ENCODE measurements around the gene SLC7A10. TPM values are rescaled to one million over a fixed set of nuclear protein-coding genes. Genes with fewer than 3 reads are reported as not detected.
A peak's percentile ranks its signal among the peaks of the same experiment; 100 is the strongest.

The SLC7A10 gene
- total RNA-seq, result not detected
- not detected for polyA plus RNA-seq

DNA sequence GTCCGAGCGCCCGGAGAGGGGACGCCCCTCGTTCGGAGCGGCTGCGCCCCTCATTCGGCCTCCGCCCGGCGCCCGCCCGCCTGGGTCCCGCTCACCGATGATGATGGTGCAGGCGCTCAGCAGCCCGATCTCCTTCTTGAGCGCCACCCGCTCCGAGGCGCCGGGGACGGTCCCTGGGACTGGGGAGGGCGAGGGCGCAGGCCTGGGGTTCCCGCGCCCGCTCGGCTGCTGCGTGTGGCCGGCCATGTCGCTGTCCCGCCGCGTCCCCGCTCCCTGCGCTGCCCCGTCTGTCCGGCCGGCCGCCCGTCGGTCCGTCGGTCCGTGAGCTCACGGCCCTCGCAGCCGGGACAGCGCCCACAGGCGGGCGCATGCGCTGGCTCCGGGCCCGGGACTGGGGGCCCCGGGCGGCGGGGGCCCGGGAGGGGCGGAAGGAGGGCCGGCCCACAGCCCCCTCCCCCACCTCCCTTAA lies at the start of gene SLC7A10:
SLC7A10 (minus strand) TSS at position 393 of the 469 bp plus-strand sequence; CDS start at position 246, 147 bp downstream.
- Mint-ChIP-seq H3K4me3 (peak within 1 kb of the TSS in 6 of 7 donors; percentile 53 to 80 (median 69)), H3K36me3 (peaks cover 0 to 15% (median 0%) of the 10 kb centered on the region in 3 donors), H3K27ac (peak within 1 kb of the TSS in 1 of 8 donors; percentile 83), H3K9me3 (peaks cover 16 to 22% (median 20%) of the 10 kb centered on the region in 5 donors), H3K27me3 (peaks cover 54 to 74% of the 10 kb centered on the region in 2 donors), H3K4me1 (peaks cover 8 to 15% (median 8%) of the 10 kb centered on the region in 3 donors)
- no peak within 1 kb of the TSS for H3K27ac ChIP-seq (ENCODE audit: low read depth, low read length)
- no peak within 1 kb of the TSS for H3K4me3 ChIP-seq (ENCODE audit: low read length)
- POLR2A ChIA-PET, result no interaction called here
- CTCF ChIA-PET, result interaction anchor here (1.2 kb wide), 1 partner anchor 49 kb away, joined by 3 read pairs; no protein-coding TSS in a partner anchor
- H3K9me3 ChIP-seq (ENCODE audit: low read length), result no peaks in the 10 kb centered on the region
- no peak for DNase-seq
- no peaks in the 10 kb centered on the region for H3K36me3 ChIP-seq (ENCODE audit: insufficient read depth, low read length)
- H3K4me1 ChIP-seq (ENCODE audit: insufficient read depth, low read length), result no peaks in the 10 kb centered on the region
- H3K27me3 ChIP-seq (ENCODE audit: insufficient read depth, low read length, poor library complexity, severe bottlenecking), result peaks cover 13% of the 10 kb centered on the region

DNA sequence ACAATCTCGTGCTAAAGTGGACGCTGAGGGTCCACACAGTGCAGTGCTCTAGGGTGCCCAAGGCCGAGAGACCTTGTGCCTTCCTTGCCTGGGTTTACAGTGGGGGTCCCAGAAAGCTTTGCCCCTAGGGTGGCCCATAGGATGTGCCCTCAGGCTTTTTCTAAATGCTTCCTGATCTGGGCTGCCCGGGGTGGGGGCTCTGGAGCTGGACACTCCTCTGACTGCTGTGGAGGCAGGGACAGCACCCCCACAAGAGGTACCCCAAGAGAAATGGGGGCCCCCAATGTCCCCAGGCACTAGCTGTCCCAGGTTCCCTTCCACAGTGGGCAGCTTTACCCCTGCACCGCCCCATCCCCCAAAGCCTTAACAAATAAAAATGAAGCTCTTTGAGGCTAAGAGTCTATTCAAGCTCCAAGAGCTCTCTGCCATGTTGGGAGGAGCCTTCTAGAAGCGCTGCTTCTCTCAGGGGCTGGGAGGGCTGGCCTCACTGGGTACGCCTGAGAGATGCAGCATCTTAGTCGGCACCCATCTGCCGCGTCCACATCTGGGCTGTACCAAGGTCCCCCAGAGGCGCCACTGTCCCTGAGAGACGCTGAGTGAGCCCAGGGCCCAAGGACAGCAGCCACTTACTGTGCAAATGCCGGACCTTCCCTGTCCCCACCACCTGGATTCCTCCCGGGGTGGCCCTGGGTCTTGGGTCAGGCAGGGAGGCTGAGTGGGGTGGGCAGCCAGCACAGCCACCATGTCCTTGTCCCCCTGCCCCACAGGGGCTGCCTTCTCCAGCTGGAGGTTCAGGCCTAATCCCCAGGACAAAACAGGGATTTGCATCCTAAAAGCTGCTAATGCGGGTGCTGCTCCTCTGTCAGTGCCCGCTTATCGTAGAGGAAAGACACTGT lies 49.3 kb upstream of the SLC7A10 start:
- no peak overlapping the region for H3K27ac Mint-ChIP-seq
- Histone ChIP-seq H3K4me3 (ENCODE audit: low read length) (no peak overlapping the region), H3K9me3 (ENCODE audit: low read length) (no peaks in the 10 kb centered on the region), H3K27ac (ENCODE audit: low read depth, low read length) (no peak overlapping the region), H3K4me1 (ENCODE audit: insufficient read depth, low read length) (no peaks in the 10 kb centered on the region), H3K27me3 (ENCODE audit: insufficient read depth, low read length, poor library complexity, severe bottlenecking) (no peaks in the 10 kb centered on the region), H3K36me3 (ENCODE audit: insufficient read depth, low read length) (no peaks in the 10 kb centered on the region)
- H3K36me3 Mint-ChIP-seq, result no peaks in the 10 kb centered on the region
- H3K9me3 Mint-ChIP-seq, result no peaks in the 10 kb centered on the region
- peaks cover 0 to 4% of the 10 kb centered on the region in 2 donors for H3K27me3 Mint-ChIP-seq
- DNase-seq, result no peak
- peaks cover 0 to 6% (median under 1%) of the 10 kb centered on the region in 3 donors for H3K4me1 Mint-ChIP-seq
- CTCF ChIA-PET, result no interaction called here
- POLR2A ChIA-PET, result interaction anchor here (0.5 kb wide), 1 partner anchor 1128 kb away, joined by 4 read pairs; no protein-coding TSS in a partner anchor
- H3K4me3 Mint-ChIP-seq, result no peak overlapping the region

DNA sequence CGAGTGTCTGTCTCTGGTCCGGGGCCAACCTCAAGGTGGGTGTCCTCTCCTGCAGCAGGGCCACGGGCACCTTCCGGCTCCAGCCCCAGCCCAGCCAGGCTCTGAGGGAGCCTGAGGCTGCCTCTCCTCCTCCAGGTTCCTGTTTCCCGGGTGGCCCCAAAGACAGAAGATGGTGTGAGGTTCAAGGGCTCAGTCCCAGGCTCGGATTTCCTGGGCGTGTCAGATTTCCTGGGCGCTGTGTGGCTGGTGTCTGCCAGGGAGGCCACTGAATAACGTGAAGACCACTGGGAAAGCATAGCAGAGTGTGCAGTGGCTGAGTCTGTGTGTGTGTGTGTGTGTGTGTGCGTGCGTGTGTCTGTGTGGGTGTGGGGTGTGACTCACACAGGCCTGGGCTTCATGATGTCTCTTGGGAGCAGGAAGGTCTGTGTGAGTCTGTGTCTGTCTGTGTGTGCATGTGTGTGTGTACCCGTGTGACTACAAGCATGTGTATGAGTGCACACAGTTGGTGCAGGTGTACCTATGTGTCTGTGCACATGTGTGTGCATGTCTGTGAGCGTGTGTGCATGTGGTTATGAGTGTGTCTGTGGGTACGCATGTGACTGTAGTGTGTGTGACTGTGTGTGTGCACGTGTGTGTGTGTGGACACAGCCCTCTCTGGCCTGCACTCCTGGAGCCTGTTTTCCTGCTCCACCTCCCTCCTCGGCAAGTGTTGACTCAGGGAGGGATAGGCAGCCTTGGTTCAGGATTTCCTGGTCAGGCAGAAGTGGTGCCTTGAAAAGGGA lies 48.4 kb upstream of the SLC7A10 start:
- POLR2A ChIA-PET, result no interaction called here
- no peak for DNase-seq
- Histone ChIP-seq H3K27me3 (ENCODE audit: insufficient read depth, low read length, poor library complexity, severe bottlenecking) (no peaks in the 10 kb centered on the region), H3K4me1 (ENCODE audit: insufficient read depth, low read length) (no peaks in the 10 kb centered on the region), H3K36me3 (ENCODE audit: insufficient read depth, low read length) (no peaks in the 10 kb centered on the region), H3K4me3 (ENCODE audit: low read length) (no peak overlapping the region), H3K9me3 (ENCODE audit: low read length) (no peaks in the 10 kb centered on the region), H3K27ac (ENCODE audit: low read depth, low read length) (no peak overlapping the region)
- Mint-ChIP-seq H3K4me3 (no peak overlapping the region), H3K36me3 (no peaks in the 10 kb centered on the region), H3K27ac (peak overlapping the region in 1 of 8 donors; percentile 61), H3K4me1 (peaks cover 0 to 6% (median 0%) of the 10 kb centered on the region in 3 donors), H3K27me3 (peaks cover 0 to 4% of the 10 kb centered on the region in 2 donors), H3K9me3 (no peaks in the 10 kb centered on the region)
- CTCF ChIA-PET, result no interaction called here

DNA sequence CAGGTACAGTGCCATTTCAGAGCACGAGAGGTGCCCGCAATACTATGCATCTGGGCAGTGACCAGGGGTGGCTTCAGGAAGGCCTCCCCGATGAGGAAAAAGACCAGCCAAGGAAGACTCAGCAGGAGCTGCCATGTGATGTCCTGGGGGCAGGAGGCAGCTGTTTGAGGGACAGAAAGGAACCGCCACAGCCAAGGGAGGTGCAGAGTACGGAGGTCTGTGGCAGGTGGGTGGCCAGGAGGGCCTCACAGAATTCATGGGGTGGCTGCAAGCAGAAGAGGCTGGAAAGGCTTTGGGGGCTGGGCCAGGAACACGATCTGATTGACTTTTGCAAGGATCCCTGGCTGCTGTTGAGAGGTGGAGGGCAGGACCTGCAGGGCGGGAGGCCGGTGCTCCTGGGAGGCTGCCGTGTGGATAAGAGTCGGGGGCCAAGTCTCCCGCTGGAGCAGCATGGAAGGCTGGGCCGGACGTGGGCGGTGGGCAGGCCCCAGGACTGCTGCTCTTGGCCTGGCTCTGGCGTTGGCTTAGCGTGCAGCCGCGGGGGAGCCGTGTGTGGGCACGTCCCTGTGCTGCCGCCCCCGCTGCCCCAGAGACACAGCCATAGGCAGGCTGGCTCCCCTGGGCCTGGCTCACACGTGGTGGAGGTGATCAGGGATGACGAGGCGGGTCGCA lies 47.6 kb upstream of the SLC7A10 start:
- no peaks in the 10 kb centered on the region for H3K36me3 ChIP-seq (ENCODE audit: insufficient read depth, low read length)
- ChIA-PET CTCF (no interaction called here), POLR2A (no interaction called here)
- H3K4me1 Mint-ChIP-seq, result peaks cover 0 to 6% (median 0%) of the 10 kb centered on the region in 3 donors
- H3K9me3 ChIP-seq (ENCODE audit: low read length), result no peaks in the 10 kb centered on the region
- no peak overlapping the region for H3K4me3 Mint-ChIP-seq
- no peak overlapping the region for H3K27ac Mint-ChIP-seq
- no peak overlapping the region for H3K27ac ChIP-seq (ENCODE audit: low read depth, low read length)
- H3K9me3 Mint-ChIP-seq, result no peaks in the 10 kb centered on the region
- no peak for DNase-seq
- H3K27me3 ChIP-seq (ENCODE audit: insufficient read depth, low read length, poor library complexity, severe bottlenecking), result no peaks in the 10 kb centered on the region
- peaks cover 0 to 4% of the 10 kb centered on the region in 2 donors for H3K27me3 Mint-ChIP-seq
- H3K4me1 ChIP-seq (ENCODE audit: insufficient read depth, low read length), result no peaks in the 10 kb centered on the region
- H3K4me3 ChIP-seq (ENCODE audit: low read length), result no peak overlapping the region
- H3K36me3 Mint-ChIP-seq, result no peaks in the 10 kb centered on the region

DNA sequence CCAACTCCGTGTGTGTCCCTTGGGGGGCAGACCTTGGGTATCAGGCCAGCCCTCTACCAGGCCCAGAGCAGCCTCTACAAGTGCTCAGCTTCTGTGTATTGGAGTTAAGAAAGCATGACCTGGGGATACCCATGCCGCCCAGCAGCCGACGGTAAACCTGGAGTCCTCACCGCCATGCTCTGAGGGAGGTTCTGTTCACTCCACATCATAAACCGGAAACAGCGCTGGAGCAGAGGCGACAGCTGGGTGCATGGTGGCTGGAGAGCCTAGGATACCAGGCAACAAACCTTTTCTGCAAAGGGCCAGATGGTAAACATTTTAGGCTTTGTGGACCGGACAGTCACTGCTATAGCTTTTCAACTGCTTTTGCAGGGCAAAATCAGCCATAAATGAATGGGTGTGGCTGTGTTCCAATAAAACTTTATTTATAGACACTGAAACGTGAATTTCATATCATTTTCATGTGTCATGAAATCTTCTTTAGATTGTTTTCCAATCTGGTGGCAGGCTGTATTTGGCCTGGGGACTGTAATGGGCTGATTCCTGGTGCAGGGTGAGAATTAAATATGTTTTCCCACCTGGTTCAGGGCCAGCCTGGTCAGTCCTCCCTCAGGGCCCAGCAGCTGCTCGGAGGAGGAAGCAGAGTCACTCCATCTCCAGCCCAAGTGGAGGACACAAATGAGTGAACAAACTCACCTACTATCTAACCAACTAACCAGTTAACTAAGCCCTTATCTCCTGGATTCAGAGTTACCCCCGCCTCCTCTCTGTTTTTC lies 45.8 kb upstream of the SLC7A10 start:
- no peaks in the 10 kb centered on the region for H3K36me3 Mint-ChIP-seq
- H3K4me1 Mint-ChIP-seq, result peaks cover 0 to 6% (median 0%) of the 10 kb centered on the region in 3 donors
- Histone ChIP-seq H3K9me3 (ENCODE audit: low read length) (no peaks in the 10 kb centered on the region), H3K27ac (ENCODE audit: low read depth, low read length) (no peak overlapping the region), H3K4me1 (ENCODE audit: insufficient read depth, low read length) (no peaks in the 10 kb centered on the region), H3K4me3 (ENCODE audit: low read length) (no peak overlapping the region), H3K36me3 (ENCODE audit: insufficient read depth, low read length) (no peaks in the 10 kb centered on the region), H3K27me3 (ENCODE audit: insufficient read depth, low read length, poor library complexity, severe bottlenecking) (no peaks in the 10 kb centered on the region)
- H3K4me3 Mint-ChIP-seq, result no peak overlapping the region
- ChIA-PET POLR2A (no interaction called here), CTCF (no interaction called here)
- peaks cover 0 to 4% of the 10 kb centered on the region in 2 donors for H3K27me3 Mint-ChIP-seq
- no peaks in the 10 kb centered on the region for H3K9me3 Mint-ChIP-seq
- H3K27ac Mint-ChIP-seq, result peak overlapping the region in 1 of 8 donors; percentile 12
- DNase-seq, result no peak

DNA sequence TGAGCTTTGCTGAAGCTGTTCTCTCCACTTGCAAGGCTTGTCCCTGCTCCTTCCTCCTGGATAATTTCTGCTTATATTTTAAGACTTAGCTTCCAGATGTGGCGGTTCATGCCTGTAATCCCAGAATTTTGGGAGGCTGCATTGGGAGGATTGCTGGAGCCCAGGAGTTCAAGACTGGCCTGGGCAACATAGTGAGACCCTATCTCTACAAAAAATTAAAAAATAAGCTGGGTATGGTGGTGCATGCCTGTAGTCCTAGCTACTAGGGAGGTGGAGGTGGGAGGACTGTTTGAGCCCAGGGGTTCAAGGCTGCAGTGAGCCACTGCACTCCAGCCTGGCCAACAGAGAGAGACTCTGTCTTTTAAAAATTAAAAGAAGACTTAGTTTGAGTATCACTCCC lies 45.1 kb upstream of the SLC7A10 start:
- Histone ChIP-seq H3K4me3 (ENCODE audit: low read length) (no peak overlapping the region), H3K4me1 (ENCODE audit: insufficient read depth, low read length) (no peaks in the 10 kb centered on the region), H3K27me3 (ENCODE audit: insufficient read depth, low read length, poor library complexity, severe bottlenecking) (no peaks in the 10 kb centered on the region), H3K36me3 (ENCODE audit: insufficient read depth, low read length) (no peaks in the 10 kb centered on the region), H3K9me3 (ENCODE audit: low read length) (no peaks in the 10 kb centered on the region), H3K27ac (ENCODE audit: low read depth, low read length) (no peak overlapping the region)
- POLR2A ChIA-PET, result no interaction called here
- no peak overlapping the region for H3K27ac Mint-ChIP-seq
- H3K4me3 Mint-ChIP-seq, result no peak overlapping the region
- peaks cover 0 to 4% of the 10 kb centered on the region in 2 donors for H3K27me3 Mint-ChIP-seq
- peaks cover 0 to 6% (median 0%) of the 10 kb centered on the region in 3 donors for H3K4me1 Mint-ChIP-seq
- H3K36me3 Mint-ChIP-seq, result no peaks in the 10 kb centered on the region
- CTCF ChIA-PET, result no interaction called here
- no peaks in the 10 kb centered on the region for H3K9me3 Mint-ChIP-seq
- DNase-seq, result no peak

DNA sequence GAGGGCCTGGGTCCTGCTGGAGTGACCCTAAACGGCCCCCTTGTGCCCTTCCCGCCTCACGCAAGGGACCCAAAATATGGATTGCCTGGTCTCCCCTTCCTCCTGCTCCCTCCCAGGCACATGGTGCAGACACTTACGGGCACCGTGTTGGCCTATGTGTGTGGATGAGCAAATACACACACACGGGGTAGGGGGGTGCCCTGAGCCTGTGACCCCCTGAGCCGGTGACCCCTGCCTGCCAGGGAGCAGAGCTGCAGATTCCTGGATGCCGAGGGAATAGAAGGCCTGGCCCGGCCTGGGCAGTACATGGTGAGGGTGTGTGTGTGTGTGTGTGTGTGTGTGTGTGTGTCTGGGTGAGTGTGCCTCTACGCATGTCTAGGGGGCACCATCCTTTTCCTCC lies 43.4 kb upstream of the SLC7A10 start:
- Histone ChIP-seq H3K27ac (ENCODE audit: low read depth, low read length) (no peak overlapping the region), H3K9me3 (ENCODE audit: low read length) (no peaks in the 10 kb centered on the region), H3K4me1 (ENCODE audit: insufficient read depth, low read length) (no peaks in the 10 kb centered on the region), H3K4me3 (ENCODE audit: low read length) (no peak overlapping the region), H3K36me3 (ENCODE audit: insufficient read depth, low read length) (no peaks in the 10 kb centered on the region), H3K27me3 (ENCODE audit: insufficient read depth, low read length, poor library complexity, severe bottlenecking) (no peaks in the 10 kb centered on the region)
- Mint-ChIP-seq H3K27me3 (peaks cover 4 to 9% of the 10 kb centered on the region in 2 donors), H3K27ac (no peak overlapping the region), H3K4me1 (peaks cover 0 to 2% (median 0%) of the 10 kb centered on the region in 3 donors), H3K4me3 (no peak overlapping the region), H3K36me3 (no peaks in the 10 kb centered on the region), H3K9me3 (no peaks in the 10 kb centered on the region)
- ChIA-PET POLR2A (no interaction called here), CTCF (no interaction called here)
- DNase-seq, result no peak

Data from CD8-positive, alpha-beta memory T cell (primary cell).